Measurements from ENCODE around the gene ZFHX2.

Gene ZFHX2

GRCh38 chr14:23564876-23565275 is 13.3 kb upstream of the ZFHX2 start:
- Histone ChIP-seq H3K36me3 (ENCODE audit: control insufficient read depth, insufficient read depth, low read length) (peaks cover 60% of the 10 kb centered on the region), H3K9ac (ENCODE audit: low read depth, low read length) (no peak overlapping the region), H3K9me3 (ENCODE audit: control insufficient read depth, insufficient read depth, low read length) (no peaks in the 10 kb centered on the region), H3K27ac (ENCODE audit: low read depth, low read length) (no peak overlapping the region), H3K4me3 (ENCODE audit: low read depth, low read length) (no peak overlapping the region), H3K4me1 (ENCODE audit: control insufficient read depth, insufficient read depth, low read length) (peaks cover 21% of the 10 kb centered on the region), H3K27me3 (ENCODE audit: control insufficient read depth, insufficient read depth, low read length) (no peaks in the 10 kb centered on the region)

GRCh38 chr14:23564181-23564812 is 12.7 kb upstream of the ZFHX2 start:
- Histone ChIP-seq H3K27me3 (ENCODE audit: control insufficient read depth, insufficient read depth, low read length) (no peaks in the 10 kb centered on the region), H3K9me3 (ENCODE audit: control insufficient read depth, insufficient read depth, low read length) (no peaks in the 10 kb centered on the region), H3K27ac (ENCODE audit: low read depth, low read length) (no peak overlapping the region), H3K9ac (ENCODE audit: low read depth, low read length) (no peak overlapping the region), H3K4me1 (ENCODE audit: control insufficient read depth, insufficient read depth, low read length) (peaks cover 18% of the 10 kb centered on the region), H3K4me3 (ENCODE audit: low read depth, low read length) (no peak overlapping the region), H3K36me3 (ENCODE audit: control insufficient read depth, insufficient read depth, low read length) (peaks cover 65% of the 10 kb centered on the region)

- no peak overlapping the region for H3K9ac ChIP-seq (ENCODE audit: low read depth, low read length)
- peaks cover 72% of the 10 kb centered on the region for H3K36me3 ChIP-seq (ENCODE audit: control insufficient read depth, insufficient read depth, low read length)
- peaks cover 18% of the 10 kb centered on the region for H3K4me1 ChIP-seq (ENCODE audit: control insufficient read depth, insufficient read depth, low read length)
- no peaks in the 10 kb centered on the region for H3K9me3 ChIP-seq (ENCODE audit: control insufficient read depth, insufficient read depth, low read length)
- H3K27ac ChIP-seq (ENCODE audit: low read depth, low read length) = no peak overlapping the region
- no peaks in the 10 kb centered on the region for H3K27me3 ChIP-seq (ENCODE audit: control insufficient read depth, insufficient read depth, low read length)
- no peak overlapping the region for H3K4me3 ChIP-seq (ENCODE audit: low read depth, low read length)
These were observed 12.1 kb upstream of the ZFHX2 start for GRCh38 chr14:23563473-23564180.

GRCh38 chr14:23562822-23563472 is 11.4 kb upstream of the ZFHX2 start:
- H3K9me3 ChIP-seq (ENCODE audit: control insufficient read depth, insufficient read depth, low read length) = no peaks in the 10 kb centered on the region
- peaks cover 79% of the 10 kb centered on the region for H3K36me3 ChIP-seq (ENCODE audit: control insufficient read depth, insufficient read depth, low read length)
- no peak overlapping the region for H3K9ac ChIP-seq (ENCODE audit: low read depth, low read length)
- no peak overlapping the region for H3K4me3 ChIP-seq (ENCODE audit: low read depth, low read length)
- H3K4me1 ChIP-seq (ENCODE audit: control insufficient read depth, insufficient read depth, low read length) = peaks cover 12% of the 10 kb centered on the region; the same call in 1 of the 2 replicates
- no peak overlapping the region for H3K27ac ChIP-seq (ENCODE audit: low read depth, low read length)
- H3K27me3 ChIP-seq (ENCODE audit: control insufficient read depth, insufficient read depth, low read length) = no peaks in the 10 kb centered on the region

GRCh38 chr14:23561873-23562821 is 10.6 kb upstream of the ZFHX2 start:
- no peaks in the 10 kb centered on the region for H3K27me3 ChIP-seq (ENCODE audit: control insufficient read depth, insufficient read depth, low read length)
- H3K9ac ChIP-seq (ENCODE audit: low read depth, low read length) = no peak overlapping the region
- H3K9me3 ChIP-seq (ENCODE audit: control insufficient read depth, insufficient read depth, low read length) = no peaks in the 10 kb centered on the region
- peaks cover 13% of the 10 kb centered on the region for H3K4me1 ChIP-seq (ENCODE audit: control insufficient read depth, insufficient read depth, low read length)
- no peak overlapping the region for H3K27ac ChIP-seq (ENCODE audit: low read depth, low read length)
- peaks cover 82% of the 10 kb centered on the region for H3K36me3 ChIP-seq (ENCODE audit: control insufficient read depth, insufficient read depth, low read length)
- H3K4me3 ChIP-seq (ENCODE audit: low read depth, low read length) = no peak overlapping the region

- Histone ChIP-seq H3K27ac (ENCODE audit: low read depth, low read length) (no peak overlapping the region), H3K4me1 (ENCODE audit: control insufficient read depth, insufficient read depth, low read length) (peaks cover 16% of the 10 kb centered on the region), H3K9me3 (ENCODE audit: control insufficient read depth, insufficient read depth, low read length) (no peaks in the 10 kb centered on the region), H3K27me3 (ENCODE audit: control insufficient read depth, insufficient read depth, low read length) (no peaks in the 10 kb centered on the region), H3K9ac (ENCODE audit: low read depth, low read length) (no peak overlapping the region), H3K4me3 (ENCODE audit: low read depth, low read length) (no peak overlapping the region), H3K36me3 (ENCODE audit: control insufficient read depth, insufficient read depth, low read length) (peaks cover 82% of the 10 kb centered on the region)
These were observed 9.7 kb upstream of the ZFHX2 start for GRCh38 chr14:23561259-23561658.

GRCh38 chr14:23559926-23560520 is 8.5 kb upstream of the ZFHX2 start:
- Histone ChIP-seq H3K4me3 (ENCODE audit: low read depth, low read length) (no peak overlapping the region), H3K27me3 (ENCODE audit: control insufficient read depth, insufficient read depth, low read length) (no peaks in the 10 kb centered on the region), H3K4me1 (ENCODE audit: control insufficient read depth, insufficient read depth, low read length) (peaks cover 18% of the 10 kb centered on the region), H3K9me3 (ENCODE audit: control insufficient read depth, insufficient read depth, low read length) (no peaks in the 10 kb centered on the region), H3K36me3 (ENCODE audit: control insufficient read depth, insufficient read depth, low read length) (peaks cover 70% of the 10 kb centered on the region), H3K9ac (ENCODE audit: low read depth, low read length) (no peak overlapping the region), H3K27ac (ENCODE audit: low read depth, low read length) (no peak overlapping the region)

GRCh38 chr14:23559010-23559925 is 7.7 kb upstream of the ZFHX2 start:
- Histone ChIP-seq H3K27me3 (ENCODE audit: control insufficient read depth, insufficient read depth, low read length) (no peaks in the 10 kb centered on the region), H3K36me3 (ENCODE audit: control insufficient read depth, insufficient read depth, low read length) (peaks cover 63% of the 10 kb centered on the region), H3K4me1 (ENCODE audit: control insufficient read depth, insufficient read depth, low read length) (peaks cover 18% of the 10 kb centered on the region), H3K9ac (ENCODE audit: low read depth, low read length) (no peak overlapping the region), H3K9me3 (ENCODE audit: control insufficient read depth, insufficient read depth, low read length) (no peaks in the 10 kb centered on the region), H3K27ac (ENCODE audit: low read depth, low read length) (peak overlapping the region; percentile 52), H3K4me3 (ENCODE audit: low read depth, low read length) (no peak overlapping the region)

GRCh38 chr14:23558346-23559009 is 6.9 kb upstream of the ZFHX2 start:
- no peak overlapping the region for H3K4me3 ChIP-seq (ENCODE audit: low read depth, low read length)

More at GRCh38 chr14:23558346-23559009, 6.9 kb upstream of the ZFHX2 start:
- Histone ChIP-seq H3K9me3 (ENCODE audit: control insufficient read depth, insufficient read depth, low read length) (no peaks in the 10 kb centered on the region), H3K27me3 (ENCODE audit: control insufficient read depth, insufficient read depth, low read length) (no peaks in the 10 kb centered on the region), H3K9ac (ENCODE audit: low read depth, low read length) (no peak overlapping the region), H3K4me1 (ENCODE audit: control insufficient read depth, insufficient read depth, low read length) (peaks cover 18% of the 10 kb centered on the region), H3K27ac (ENCODE audit: low read depth, low read length) (peak overlapping the region; percentile 52), H3K36me3 (ENCODE audit: control insufficient read depth, insufficient read depth, low read length) (peaks cover 55% of the 10 kb centered on the region)
